Measurements from ENCODE around the gene MARCHF11.

DNA sequence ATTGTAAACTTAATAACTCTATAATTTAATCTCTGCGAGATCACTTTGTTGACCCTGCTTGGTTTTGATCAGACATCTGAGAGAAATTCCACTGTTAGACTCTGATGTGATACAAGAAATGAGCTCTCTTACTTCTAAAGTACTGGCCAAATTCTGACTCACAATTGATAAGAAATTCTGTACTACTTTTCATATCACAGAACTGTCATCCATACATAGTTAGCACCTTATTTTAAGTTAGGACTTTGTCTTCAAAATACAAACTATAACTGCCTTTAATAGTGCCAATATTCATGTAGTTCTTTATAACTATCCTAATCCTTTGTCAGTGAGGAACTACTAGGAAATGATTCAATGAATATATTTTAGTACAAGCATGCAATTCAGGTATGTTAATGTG, 23.4 kb downstream of the MARCHF11 start:
- TF ChIP-seq, protein P1, sequence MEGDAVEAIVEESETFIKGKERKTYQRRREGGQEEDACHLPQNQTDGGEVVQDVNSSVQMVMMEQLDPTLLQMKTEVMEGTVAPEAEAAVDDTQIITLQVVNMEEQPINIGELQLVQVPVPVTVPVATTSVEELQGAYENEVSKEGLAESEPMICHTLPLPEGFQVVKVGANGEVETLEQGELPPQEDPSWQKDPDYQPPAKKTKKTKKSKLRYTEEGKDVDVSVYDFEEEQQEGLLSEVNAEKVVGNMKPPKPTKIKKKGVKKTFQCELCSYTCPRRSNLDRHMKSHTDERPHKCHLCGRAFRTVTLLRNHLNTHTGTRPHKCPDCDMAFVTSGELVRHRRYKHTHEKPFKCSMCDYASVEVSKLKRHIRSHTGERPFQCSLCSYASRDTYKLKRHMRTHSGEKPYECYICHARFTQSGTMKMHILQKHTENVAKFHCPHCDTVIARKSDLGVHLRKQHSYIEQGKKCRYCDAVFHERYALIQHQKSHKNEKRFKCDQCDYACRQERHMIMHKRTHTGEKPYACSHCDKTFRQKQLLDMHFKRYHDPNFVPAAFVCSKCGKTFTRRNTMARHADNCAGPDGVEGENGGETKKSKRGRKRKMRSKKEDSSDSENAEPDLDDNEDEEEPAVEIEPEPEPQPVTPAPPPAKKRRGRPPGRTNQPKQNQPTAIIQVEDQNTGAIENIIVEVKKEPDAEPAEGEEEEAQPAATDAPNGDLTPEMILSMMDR (IDR thresholded peaks at IDR 0.05): no peak
- TF ChIP-seq POLR2A (IDR thresholded peaks at IDR 0.05): no peak
